Keratinocyte (primary cell): ENCODE measurements around the gene RAD51. TPM values are rescaled to one million over a fixed set of nuclear protein-coding genes. Genes with fewer than 3 reads are reported as not detected.
"Not testable (repeated sequence)": the region's sequence is repeated elsewhere in the genome, so short reads cannot be mapped to it uniquely, and the experiment has no call there.

Source experiments
- DNase-seq: peaks from one replicate; pipeline ENCODE4 v3.0.0-alpha.2; 2011; ENCODE audit warnings: low read depth, missing footprints, low spot score
- FAIRE-seq: peaks from 2 replicates; lab custom pipeline; 2011; peaks lifted over from hg19 to GRCh38; lab: Jason Lieb, UNC
- H2AFZ ChIP-seq: 2 replicates; pipeline ENCODE4 v1.6.0; 2012; ENCODE audit warnings: low read length, control low read depth, inconsistent platforms; ENCODE audit not compliant: control insufficient read depth
- H3K27ac ChIP-seq: 2 replicates; pipeline ENCODE4 v1.5.1; 2011; ENCODE audit warnings: low read length; ENCODE audit not compliant: control insufficient read depth, insufficient read depth
- H3K27me3 ChIP-seq: 3 replicates; pipeline ENCODE4 v1.6.0; 2011; ENCODE audit warnings: low read length; ENCODE audit not compliant: control insufficient read depth, insufficient read depth; ENCODE audit errors: extremely low read depth
- H3K36me3 ChIP-seq, 2 experiments: 2 replicates in 1 of 2; 3 replicates in 1 of 2; pipeline ENCODE4 v1.5.1; 2011; ENCODE audit warnings: low read length in 2 of 2, mild to moderate bottlenecking in 1 of 2; ENCODE audit not compliant: control insufficient read depth in 2 of 2, insufficient read depth in 2 of 2; ENCODE audit errors: extremely low read depth in 1 of 2
- H3K4me1 ChIP-seq: 3 replicates; pipeline ENCODE4 v1.5.1; 2011; ENCODE audit warnings: low read length; ENCODE audit not compliant: control insufficient read depth, insufficient read depth; ENCODE audit errors: extremely low read depth
- H3K4me2 ChIP-seq: 3 replicates; pipeline ENCODE4 v1.6.0; 2011; ENCODE audit warnings: low read depth, low read length; ENCODE audit not compliant: control insufficient read depth, insufficient read depth; ENCODE audit errors: extremely low read depth
- H3K4me3 ChIP-seq, 3 experiments: fragments of 200-600 bp in 1 of 3; sonication (generic) in 1 of 3; 2 replicates in 2 of 3; 3 replicates in 1 of 3; pipeline ENCODE4 v1.5.1; 2011 to 2016; ENCODE audit warnings: low read length in 3 of 3, mild to moderate bottlenecking in 3 of 3, control low read depth in 2 of 3, inconsistent platforms in 1 of 3, low read depth in 1 of 3, mixed read lengths in 1 of 3, mixed run types in 1 of 3, moderate library complexity in 1 of 3; ENCODE audit not compliant: control insufficient read depth in 2 of 3, insufficient read depth in 2 of 3; ENCODE audit errors: extremely low read depth in 1 of 3
- H3K79me2 ChIP-seq: 2 replicates; pipeline ENCODE4 v1.6.0; 2012; ENCODE audit warnings: low read length; ENCODE audit not compliant: control insufficient read depth, insufficient read depth
- H3K9ac ChIP-seq: 3 replicates; pipeline ENCODE4 v1.6.0; 2011; ENCODE audit warnings: low read length; ENCODE audit not compliant: control insufficient read depth, insufficient read depth; ENCODE audit errors: extremely low read depth
- H3K9me1 ChIP-seq: 3 replicates; pipeline ENCODE4 v1.6.0; 2011; ENCODE audit warnings: low read length; ENCODE audit not compliant: control insufficient read depth, insufficient read depth; ENCODE audit errors: extremely low read depth
- H3K9me3 ChIP-seq: 2 replicates; pipeline ENCODE4 v1.5.1; 2012; ENCODE audit warnings: low read depth, low read length; ENCODE audit not compliant: control insufficient read depth
- H4K20me1 ChIP-seq: 3 replicates; pipeline ENCODE4 v1.6.0; 2011; ENCODE audit warnings: low read length; ENCODE audit not compliant: control insufficient read depth, insufficient read depth; ENCODE audit errors: extremely low read depth
- EZH2 ChIP-seq: IDR thresholded peaks from one replicate; pipeline ENCODE4 v1.6.1; 2012; ENCODE audit warnings: inconsistent platforms, mild to moderate bottlenecking, low read length, moderate library complexity
- dilution Hi-C: fragments of 300-500 bp; cut with MboI; formaldehyde crosslinking; loops from one replicate; pipeline ENCODE4 v1.7.0; 2020; ENCODE audit warnings: low sequenced_read_pairs; ENCODE audit not compliant: extremely low pct_ligation_motif_present
- polyA plus RNA-seq, 5 experiments: library from polyadenylated mRNA; depleted of rRNA in 3 of 5; stranded (reverse) in 3 of 5; stranded (forward) in 1 of 5; unstranded in 1 of 5; fragments of >200 nt; gene quantifications; 1 replicate in 1 of 5; 2 replicates in 3 of 5; 3 replicates in 1 of 5; pipeline versions ENCODE4 v1.2.1 to v1.2.3, GENCODE V29; 2011 to 2012; ENCODE audit warnings: missing spikeins in 2 of 5, low read depth in 1 of 5, low replicate concordance in 1 of 5
- TF ChIP-seq, protein P1 (sequence below), 3 experiments: IDR thresholded peaks in 1 of 3; conservative IDR thresholded peaks in 1 of 3; optimal IDR thresholded peaks in 1 of 3; 2 replicates in 2 of 3; 3 replicates in 1 of 3; pipeline versions ENCODE3 to v1.5.1; 2011; ENCODE audit warnings: low read length in 3 of 3, mild to moderate bottlenecking in 3 of 3, moderate library complexity in 2 of 3, control low read depth in 1 of 3, inconsistent platforms in 1 of 3; ENCODE audit not compliant: insufficient read depth in 2 of 3; ENCODE audit errors: extremely low read depth in 1 of 3

RAD51 gene
- polyA plus RNA-seq, 1 donor (not counting 4 experiments of a cell fraction or from before 2014, with no cell fraction given), result 6.9 TPM

DNA sequence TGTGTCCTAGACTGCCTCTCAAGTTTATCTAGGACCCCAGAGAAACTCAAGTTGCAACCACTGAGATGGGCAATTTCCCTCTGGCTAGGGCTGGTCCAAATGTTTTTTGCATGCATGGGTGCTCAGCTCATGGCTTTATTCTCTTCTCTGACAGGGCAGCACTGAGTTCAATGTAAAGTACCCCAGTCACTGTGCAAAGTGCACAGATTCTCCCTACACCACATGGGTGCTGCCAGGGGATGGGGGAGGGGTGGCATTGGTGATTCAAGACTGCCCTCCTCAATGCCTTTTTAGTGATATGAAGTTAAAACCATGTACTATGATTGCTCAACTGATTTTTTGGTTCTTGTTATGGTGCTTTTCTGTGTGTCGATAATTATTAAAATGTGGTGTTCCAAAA is 14.8 kb upstream of the RAD51 start:
- Histone ChIP-seq H3K27me3 (no peaks in the 10 kb centered on the region), H3K79me2 (no peaks in the 10 kb centered on the region), H2AFZ (no peak overlapping the region), H3K36me3 (no peaks in the 10 kb centered on the region), H4K20me1 (no peaks in the 10 kb centered on the region), H3K27ac (no peak overlapping the region), H3K4me2 (no peak overlapping the region), H3K4me3 (no peak overlapping the region), H3K9me3 (no peaks in the 10 kb centered on the region), H3K9ac (no peak overlapping the region), H3K9me1 (no peaks in the 10 kb centered on the region), H3K4me1 (peaks cover 7% of the 10 kb centered on the region)
- dilution Hi-C loops, result no loop called here
- FAIRE-seq (no peak), DNase-seq (no peak)
- TF ChIP-seq EZH2, result no peak
- TF ChIP-seq, protein P1, sequence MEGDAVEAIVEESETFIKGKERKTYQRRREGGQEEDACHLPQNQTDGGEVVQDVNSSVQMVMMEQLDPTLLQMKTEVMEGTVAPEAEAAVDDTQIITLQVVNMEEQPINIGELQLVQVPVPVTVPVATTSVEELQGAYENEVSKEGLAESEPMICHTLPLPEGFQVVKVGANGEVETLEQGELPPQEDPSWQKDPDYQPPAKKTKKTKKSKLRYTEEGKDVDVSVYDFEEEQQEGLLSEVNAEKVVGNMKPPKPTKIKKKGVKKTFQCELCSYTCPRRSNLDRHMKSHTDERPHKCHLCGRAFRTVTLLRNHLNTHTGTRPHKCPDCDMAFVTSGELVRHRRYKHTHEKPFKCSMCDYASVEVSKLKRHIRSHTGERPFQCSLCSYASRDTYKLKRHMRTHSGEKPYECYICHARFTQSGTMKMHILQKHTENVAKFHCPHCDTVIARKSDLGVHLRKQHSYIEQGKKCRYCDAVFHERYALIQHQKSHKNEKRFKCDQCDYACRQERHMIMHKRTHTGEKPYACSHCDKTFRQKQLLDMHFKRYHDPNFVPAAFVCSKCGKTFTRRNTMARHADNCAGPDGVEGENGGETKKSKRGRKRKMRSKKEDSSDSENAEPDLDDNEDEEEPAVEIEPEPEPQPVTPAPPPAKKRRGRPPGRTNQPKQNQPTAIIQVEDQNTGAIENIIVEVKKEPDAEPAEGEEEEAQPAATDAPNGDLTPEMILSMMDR (optimal IDR thresholded peaks at IDR 0.05 in 1 of 3, IDR thresholded peaks at IDR 0.05 in 1 of 3, conservative IDR thresholded peaks at IDR 0.05 in 1 of 3; ENCODE audit: extremely low read depth in 1 of 3, insufficient read depth in 2 of 3, low read length in 3 of 3), result no peak

- H3K9me3 ChIP-seq, H4K20me1 ChIP-seq, H3K36me3 ChIP-seq, H3K4me3 ChIP-seq, H3K9me1 ChIP-seq, H2AFZ ChIP-seq, H3K4me1 ChIP-seq, H3K79me2 ChIP-seq, DNase-seq, H3K27ac ChIP-seq, H3K4me2 ChIP-seq, dilution Hi-C loops, H3K9ac ChIP-seq, H3K27me3 ChIP-seq, FAIRE-seq: not testable (repeated sequence)
Measured at GRCh38 chr15:40680959-40681358, 14.0 kb upstream of the RAD51 start.

DNA sequence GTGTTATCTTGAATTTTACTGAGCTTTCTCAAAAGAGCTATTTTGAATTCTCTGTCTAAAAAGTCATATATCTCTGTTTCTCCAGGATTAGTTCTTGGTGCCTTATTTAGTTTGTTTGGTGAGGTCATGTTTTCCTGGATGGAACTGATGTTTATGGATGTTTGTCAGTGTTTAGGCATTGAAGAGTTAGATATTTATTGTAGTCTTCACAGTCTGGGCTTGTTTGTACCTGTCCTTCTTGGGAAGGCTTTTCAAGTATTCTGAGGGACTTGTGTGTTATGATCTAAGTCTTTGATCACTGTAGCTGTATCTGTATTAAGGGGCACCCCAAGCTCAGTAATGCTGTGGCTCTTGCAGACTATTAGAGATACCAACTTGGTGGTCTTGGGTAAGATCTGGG is 10.6 kb upstream of the RAD51 start:
- dilution Hi-C loops, result no loop called here
- no peak for TF ChIP-seq EZH2
- TF ChIP-seq, protein P1 (optimal IDR thresholded peaks at IDR 0.05 in 1 of 3, IDR thresholded peaks at IDR 0.05 in 1 of 3, conservative IDR thresholded peaks at IDR 0.05 in 1 of 3; ENCODE audit: extremely low read depth in 1 of 3, insufficient read depth in 2 of 3, low read length in 3 of 3), result no peak
- no peak overlapping the region for H2AFZ ChIP-seq
- H3K9me3 ChIP-seq, result no peaks in the 10 kb centered on the region
- H4K20me1 ChIP-seq, result no peaks in the 10 kb centered on the region
- FAIRE-seq, result no peak
- H3K4me3 ChIP-seq, result no peak overlapping the region
- no peak overlapping the region for H3K9ac ChIP-seq
- H3K36me3 ChIP-seq, result no peaks in the 10 kb centered on the region
- no peaks in the 10 kb centered on the region for H3K9me1 ChIP-seq
- H3K4me1 ChIP-seq, result peaks cover 7% of the 10 kb centered on the region
- H3K27ac ChIP-seq, result no peak overlapping the region
- DNase-seq, result no peak
- no peaks in the 10 kb centered on the region for H3K27me3 ChIP-seq
- peak overlapping the region; percentile 32 for H3K4me2 ChIP-seq
- H3K79me2 ChIP-seq, result no peaks in the 10 kb centered on the region
